Gastroesophageal sphincter (tissue), 4 donors: ENCODE results near the gene RPL10A. TPM values are rescaled to one million over a fixed set of nuclear protein-coding genes. Genes with fewer than 3 reads are reported as not detected.

Experiments used
- ATAC-seq: fragments of 150-250 bp; one replicate; pipeline ENCODE4 v1.9.1; 2016; ENCODE audit warnings: mild to moderate bottlenecking, moderate library complexity
- H3K27ac ChIP-seq, 4 donors: fragments of 200-600 bp; sonication (generic) in 3 of 4; 1 replicate in 3 of 4; 2 replicates in 1 of 4; pipeline ENCODE4 v1.5.1; 2016 to 2019
- H3K27me3 ChIP-seq: fragments of 200-600 bp; sonication (generic); one replicate; pipeline ENCODE4 v1.5.1; 2019
- H3K36me3 ChIP-seq, 2 donors: fragments of 200-600 bp; sonication (generic); one replicate each; pipeline ENCODE4 v1.5.1; 2019; ENCODE audit warnings: control low read depth in 1 of 2
- H3K4me1 ChIP-seq, 3 donors: fragments of 200-600 bp; sonication (generic); 1 replicate in 2 of 3; 2 replicates in 1 of 3; pipeline ENCODE4 v1.5.1; 2016 to 2019; ENCODE audit warnings: control low read depth in 2 of 3
- H3K4me3 ChIP-seq, 2 donors: fragments of 200-600 bp; sonication (generic); one replicate each; pipeline ENCODE4 v1.5.1; 2019; ENCODE audit warnings: mild to moderate bottlenecking in 1 of 2, moderate library complexity in 1 of 2
- H3K9me3 ChIP-seq, 3 donors: fragments of 200-600 bp; sonication (generic); one replicate each; pipeline ENCODE4 v1.5.1; 2017 to 2019; ENCODE audit warnings: control low read depth in 2 of 3
- EP300 ChIP-seq: sonication (generic); formaldehyde crosslinking; IDR thresholded peaks from one replicate; pipeline ENCODE4 v1.6.1; 2017; ENCODE audit warnings: antibody characterized with exemption, mild to moderate bottlenecking
- POLR2A ChIP-seq, 2 donors: fragments of 450-650 bp; IDR thresholded peaks; one replicate each; pipeline ENCODE4 v1.6.1; 2017; ENCODE audit warnings: antibody characterized with exemption in 2 of 2, mild to moderate bottlenecking in 2 of 2, moderate library complexity in 1 of 2
- POLR2AphosphoS5 ChIP-seq: sonication (generic); formaldehyde crosslinking; IDR thresholded peaks from one replicate; pipeline ENCODE4 v1.6.1; 2017; ENCODE audit warnings: antibody characterized with exemption
- WGBS, 2 donors: methylation state at CpG; one replicate each; pipeline ENCODE4 v1.1.5; 2018; ENCODE audit warnings: low coverage in 1 of 2; 5-methylcytosine and 5-hydroxymethylcytosine counted together
- total RNA-seq, 4 donors: library from RNA; depleted of rRNA; stranded (reverse); fragments of >200 nt; gene quantifications; one replicate each; pipeline ENCODE4 v1.1.0, GENCODE V29; 2016
- TF ChIP-seq, protein P1 (sequence below), 4 experiments: fragments of 200-600 bp in 2 of 4; fragments of 450-650 bp in 2 of 4; sonication (generic) in 1 of 4; IDR thresholded peaks; one replicate each; pipeline ENCODE4 v1.5.1; 2017 to 2019; ENCODE audit warnings: antibody characterized with exemption in 4 of 4, mild to moderate bottlenecking in 2 of 4, moderate library complexity in 2 of 4

The RPL10A gene
- total RNA-seq, 4 donors from 2014 or later, result 870 to 1,936 (median 1,411) TPM

DNA sequence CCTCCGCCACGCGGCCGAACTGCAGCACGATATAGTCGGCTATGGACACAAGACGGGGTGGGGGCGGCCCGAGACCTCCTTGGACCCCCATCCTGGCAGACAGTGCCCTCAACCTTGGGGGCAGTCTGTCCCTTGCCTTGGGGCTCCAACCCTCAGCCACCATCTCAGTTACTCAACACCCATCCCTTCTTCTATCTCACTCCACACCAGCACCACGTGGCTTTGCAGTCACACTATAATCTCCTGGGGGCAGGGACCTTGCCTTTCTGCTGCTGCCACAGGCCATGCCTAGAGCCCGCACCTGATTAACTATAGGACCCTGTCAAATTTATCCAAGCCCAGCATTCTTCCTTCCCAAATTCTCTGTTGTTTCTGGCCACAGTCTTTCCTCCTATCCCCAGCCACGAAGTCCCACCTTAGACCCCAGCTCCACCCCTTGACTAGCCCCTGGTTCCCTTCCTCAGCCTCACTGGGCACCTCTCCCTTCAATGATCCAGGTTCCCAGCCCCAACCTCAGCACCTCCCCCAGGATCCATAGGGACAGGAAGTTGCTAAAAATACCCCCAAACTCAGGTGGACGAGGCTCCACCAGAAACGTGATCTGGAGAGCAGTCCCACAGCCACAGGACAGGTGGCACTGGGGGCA is 30.3 kb downstream of the RPL10A start:
- Histone ChIP-seq H3K27me3 (peaks cover 10% of the 10 kb centered on the region), H3K36me3 (no peaks in the 10 kb centered on the region), H3K4me3 (peak overlapping the region in 1 of 2 donors; percentile 96), H3K27ac (peak overlapping the region in 3 of 4 donors; percentile 98 to 100 (median 99)), H3K4me1 (peaks cover 0 to 46% (median 17%) of the 10 kb centered on the region in 3 donors), H3K9me3 (no peaks in the 10 kb centered on the region)
- TF ChIP-seq, protein P1, sequence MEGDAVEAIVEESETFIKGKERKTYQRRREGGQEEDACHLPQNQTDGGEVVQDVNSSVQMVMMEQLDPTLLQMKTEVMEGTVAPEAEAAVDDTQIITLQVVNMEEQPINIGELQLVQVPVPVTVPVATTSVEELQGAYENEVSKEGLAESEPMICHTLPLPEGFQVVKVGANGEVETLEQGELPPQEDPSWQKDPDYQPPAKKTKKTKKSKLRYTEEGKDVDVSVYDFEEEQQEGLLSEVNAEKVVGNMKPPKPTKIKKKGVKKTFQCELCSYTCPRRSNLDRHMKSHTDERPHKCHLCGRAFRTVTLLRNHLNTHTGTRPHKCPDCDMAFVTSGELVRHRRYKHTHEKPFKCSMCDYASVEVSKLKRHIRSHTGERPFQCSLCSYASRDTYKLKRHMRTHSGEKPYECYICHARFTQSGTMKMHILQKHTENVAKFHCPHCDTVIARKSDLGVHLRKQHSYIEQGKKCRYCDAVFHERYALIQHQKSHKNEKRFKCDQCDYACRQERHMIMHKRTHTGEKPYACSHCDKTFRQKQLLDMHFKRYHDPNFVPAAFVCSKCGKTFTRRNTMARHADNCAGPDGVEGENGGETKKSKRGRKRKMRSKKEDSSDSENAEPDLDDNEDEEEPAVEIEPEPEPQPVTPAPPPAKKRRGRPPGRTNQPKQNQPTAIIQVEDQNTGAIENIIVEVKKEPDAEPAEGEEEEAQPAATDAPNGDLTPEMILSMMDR (IDR thresholded peaks at IDR 0.05), result no peak
- no peak for TF ChIP-seq POLR2A (IDR thresholded peaks at IDR 0.05)
- TF ChIP-seq POLR2AphosphoS5, result no peak
- TF ChIP-seq EP300, result no peak
- 52 to 67% methylated on average over 1 to 3 of the region's 14 CpGs for WGBS, 2 donors
- no peak for ATAC-seq

DNA sequence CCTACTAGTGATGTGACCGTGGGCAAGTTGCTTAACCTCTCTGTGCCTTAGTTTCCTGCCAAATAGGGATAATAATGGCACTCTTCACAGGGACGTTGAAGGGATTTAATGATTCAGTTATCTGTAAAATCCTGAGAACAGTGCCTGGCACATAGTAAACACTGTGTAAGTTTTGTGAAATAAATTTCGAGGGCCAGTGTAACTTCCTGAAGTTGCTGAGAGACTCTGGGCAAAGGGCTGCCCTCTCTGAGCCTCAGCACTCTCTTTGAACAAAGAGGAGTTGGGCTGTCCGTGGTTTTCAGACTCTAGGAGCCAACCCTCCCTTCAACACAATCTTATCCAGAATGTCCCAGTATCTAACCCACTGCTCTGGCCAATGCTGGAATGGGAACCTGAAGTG is 31.2 kb downstream of the RPL10A start:
- TF ChIP-seq EP300 (no peak), POLR2AphosphoS5 (no peak), POLR2A (IDR thresholded peaks at IDR 0.05) (no peak)
- TF ChIP-seq, protein P1 (IDR thresholded peaks at IDR 0.05), result no peak
- Histone ChIP-seq H3K27ac (no peak overlapping the region), H3K36me3 (no peaks in the 10 kb centered on the region), H3K27me3 (peaks cover 18% of the 10 kb centered on the region), H3K4me3 (no peak overlapping the region), H3K9me3 (no peaks in the 10 kb centered on the region), H3K4me1 (peaks cover 0 to 38% (median 13%) of the 10 kb centered on the region in 3 donors)
- no peak for ATAC-seq
- WGBS, 2 donors, result 69 to 82% methylated on average over 4 of the region's 4 CpGs

DNA sequence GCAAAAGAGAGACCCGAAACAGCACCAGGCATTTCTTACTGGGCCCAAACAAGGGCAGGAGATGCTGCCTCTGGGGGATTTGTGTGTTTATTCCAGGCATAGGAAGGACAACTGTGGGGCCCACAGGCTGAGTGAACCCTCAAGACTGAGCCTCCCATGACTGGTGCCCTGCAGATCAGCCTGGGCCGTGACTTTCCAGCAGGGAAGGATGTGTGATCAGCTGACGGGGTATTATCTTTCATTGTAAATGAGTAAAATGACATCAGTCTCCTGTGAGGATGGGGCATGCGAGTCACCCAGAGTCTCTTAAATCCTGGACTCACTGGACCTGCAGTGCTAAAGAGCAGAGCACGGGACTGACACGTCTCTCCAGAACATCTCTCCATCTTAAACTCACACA is 32.6 kb downstream of the RPL10A start:
- WGBS, 2 donors, result 53 to 78% methylated on average over 3 to 6 of the region's 6 CpGs
- no peak for ATAC-seq
- TF ChIP-seq POLR2A (IDR thresholded peaks at IDR 0.05), result no peak
- TF ChIP-seq, protein P1 (IDR thresholded peaks at IDR 0.05), result no peak
- no peak for TF ChIP-seq EP300
- no peak for TF ChIP-seq POLR2AphosphoS5

DNA sequence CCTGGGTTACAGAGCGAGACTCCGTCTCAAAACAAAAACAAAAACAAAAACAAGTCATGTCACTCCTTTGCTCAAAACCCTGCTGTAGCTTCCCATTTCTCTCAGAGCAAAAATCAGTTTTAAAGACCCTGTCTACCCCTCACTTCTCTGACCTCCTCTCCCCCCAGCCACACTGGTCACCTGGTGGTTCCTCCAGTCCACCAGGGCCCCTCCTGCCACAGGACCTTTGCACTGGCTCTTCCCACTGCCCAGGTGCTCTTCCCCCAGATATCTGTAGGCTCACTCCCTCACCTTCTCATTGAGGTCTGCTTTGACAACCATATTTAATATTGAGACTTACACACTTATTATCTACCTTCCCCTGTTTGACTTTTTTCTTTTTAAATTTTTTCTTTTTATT is 33.6 kb downstream of the RPL10A start:
- H3K27me3 ChIP-seq, result peaks cover 42% of the 10 kb centered on the region
- no peak for ATAC-seq
- TF ChIP-seq, protein P1 (IDR thresholded peaks at IDR 0.05), result no peak
- TF ChIP-seq POLR2AphosphoS5 (no peak), EP300 (no peak), POLR2A (IDR thresholded peaks at IDR 0.05) (no peak)
- no peak overlapping the region for H3K27ac ChIP-seq
- no peaks in the 10 kb centered on the region for H3K9me3 ChIP-seq
- H3K4me3 ChIP-seq, result no peak overlapping the region
- no peaks in the 10 kb centered on the region for H3K36me3 ChIP-seq
- H3K4me1 ChIP-seq, result peaks cover 0 to 18% (median 7%) of the 10 kb centered on the region in 3 donors
- WGBS, 2 donors, result 92 to 100% methylated on average over 2 of the region's 2 CpGs

More for the DNA sequence above, 32.6 kb downstream of the RPL10A start:
- Histone ChIP-seq H3K27ac (no peak overlapping the region), H3K27me3 (peaks cover 32% of the 10 kb centered on the region), H3K4me3 (no peak overlapping the region), H3K4me1 (peaks cover 0 to 24% (median 7%) of the 10 kb centered on the region in 3 donors), H3K9me3 (no peaks in the 10 kb centered on the region), H3K36me3 (no peaks in the 10 kb centered on the region)

DNA sequence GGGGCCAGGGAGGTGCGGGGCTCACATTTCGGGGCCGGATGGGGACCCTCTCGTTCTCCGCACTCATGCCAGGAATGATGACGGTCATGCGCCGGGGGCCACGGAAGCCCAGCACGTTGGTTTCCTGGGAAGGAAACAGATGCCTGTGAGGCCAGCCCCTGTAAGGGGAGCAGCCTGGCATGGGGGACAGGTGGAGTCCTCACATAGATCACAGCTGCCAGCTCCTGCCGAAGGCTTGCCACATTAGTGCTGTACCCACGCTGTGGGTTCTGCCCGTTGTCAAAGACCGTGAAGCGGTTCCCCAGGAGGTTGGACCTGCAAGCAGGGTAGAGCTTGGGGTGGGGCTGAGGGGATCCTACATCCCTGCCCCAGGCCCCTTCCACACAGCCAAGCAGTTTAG is 35.3 kb downstream of the RPL10A start:
- WGBS, 2 donors, result 67% methylated on average over 3 of the region's 15 CpGs; no CpG with 5 or more reads in 1 of the 2 donors
- Histone ChIP-seq H3K27ac (no peak overlapping the region), H3K4me1 (peaks cover 0 to 5% (median under 1%) of the 10 kb centered on the region in 3 donors), H3K27me3 (peaks cover 53% of the 10 kb centered on the region), H3K36me3 (no peaks in the 10 kb centered on the region), H3K9me3 (no peaks in the 10 kb centered on the region), H3K4me3 (no peak overlapping the region)
- ATAC-seq, result no peak
- TF ChIP-seq POLR2A (IDR thresholded peaks at IDR 0.05) (no peak), POLR2AphosphoS5 (no peak), EP300 (no peak)
- TF ChIP-seq, protein P1 (IDR thresholded peaks at IDR 0.05), result no peak
